Effector memory CD4-positive, alpha-beta T cell (primary cell): ENCODE results near the gene P2RY13.

Experiments used
- DNase-seq, 3 donors: peaks; one replicate each; pipeline ENCODE4 v3.0.0-alpha.2; 2020
- H3K27ac ChIP-seq: 2 replicates; pipeline ENCODE4 v1.7.0; 2013; ENCODE audit warnings: mild to moderate bottlenecking, low read length, moderate library complexity; ENCODE audit not compliant: insufficient read depth, poor library complexity, severe bottlenecking
- H3K27me3 ChIP-seq: replicated peaks from 2 replicates; pipeline ENCODE4 v1.7.0; 2013; ENCODE audit warnings: mild to moderate bottlenecking, low read length; ENCODE audit not compliant: insufficient read depth, control insufficient read depth, poor library complexity, severe bottlenecking
- H3K36me3 ChIP-seq: 2 replicates; pipeline ENCODE4 v1.7.0; 2013; ENCODE audit warnings: mild to moderate bottlenecking, low read length, moderate library complexity; ENCODE audit not compliant: control insufficient read depth, insufficient read depth
- H3K4me1 ChIP-seq: 2 replicates; pipeline ENCODE4 v1.7.0; 2013; ENCODE audit warnings: low read length, mild to moderate bottlenecking; ENCODE audit not compliant: control insufficient read depth, insufficient read depth, poor library complexity, severe bottlenecking
- H3K4me3 ChIP-seq: 2 replicates; pipeline ENCODE4 v1.7.0; 2013; ENCODE audit warnings: low read length, low read depth, mild to moderate bottlenecking; ENCODE audit not compliant: insufficient read depth, poor library complexity, severe bottlenecking
- H3K9me3 ChIP-seq: 2 replicates; pipeline ENCODE4 v1.7.0; 2013; ENCODE audit warnings: mild to moderate bottlenecking, low read length, moderate library complexity; ENCODE audit not compliant: control insufficient read depth

The P2RY13 gene

GRCh38 chr3:151314137-151314536, 15.2 kb downstream of the P2RY13 start:
- Histone ChIP-seq H3K36me3 (no peaks in the 10 kb centered on the region), H3K27me3 (no peaks in the 10 kb centered on the region), H3K4me3 (no peak overlapping the region), H3K27ac (no peak overlapping the region), H3K9me3 (no peaks in the 10 kb centered on the region), H3K4me1 (no peaks in the 10 kb centered on the region)
- DNase-seq = no peak

- Histone ChIP-seq H3K36me3 (no peaks in the 10 kb centered on the region), H3K27me3 (no peaks in the 10 kb centered on the region), H3K27ac (no peak overlapping the region), H3K9me3 (no peaks in the 10 kb centered on the region), H3K4me3 (no peak overlapping the region), H3K4me1 (no peaks in the 10 kb centered on the region)
- DNase-seq = no peak
Observed at GRCh38 chr3:151312972-151313371, 16.4 kb downstream of the P2RY13 start.

DNA sequence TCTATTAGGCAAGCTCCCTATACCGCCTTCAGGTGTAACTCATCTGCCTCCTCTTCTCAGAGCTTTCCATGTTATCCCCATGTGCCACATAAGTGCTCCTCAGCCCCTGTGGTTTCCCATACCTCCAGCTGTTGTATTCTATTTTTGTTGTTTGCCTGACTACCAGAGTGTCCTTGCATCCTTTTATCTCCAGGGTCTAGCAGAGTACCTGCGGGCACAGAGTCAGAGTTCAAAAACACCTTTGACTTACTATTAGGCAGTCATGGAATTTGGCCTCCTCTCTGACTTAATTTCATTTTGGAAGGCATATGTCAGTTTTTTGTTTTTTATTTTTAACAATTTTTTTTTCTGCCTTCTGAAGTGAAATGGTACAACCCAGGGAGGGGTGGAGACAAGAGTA, 19.8 kb downstream of the P2RY13 start:
- Histone ChIP-seq H3K36me3 (no peaks in the 10 kb centered on the region), H3K4me3 (no peak overlapping the region), H3K9me3 (no peaks in the 10 kb centered on the region), H3K4me1 (no peaks in the 10 kb centered on the region), H3K27ac (no peak overlapping the region), H3K27me3 (no peaks in the 10 kb centered on the region)
- DNase-seq = no peak

- Histone ChIP-seq H3K27me3 (no peaks in the 10 kb centered on the region), H3K4me1 (no peaks in the 10 kb centered on the region), H3K27ac (no peak overlapping the region), H3K9me3 (no peaks in the 10 kb centered on the region), H3K36me3 (no peaks in the 10 kb centered on the region), H3K4me3 (no peak overlapping the region)
- DNase-seq = no peak
Observed at GRCh38 chr3:151307583-151308488, 21.5 kb downstream of the P2RY13 start.

DNA sequence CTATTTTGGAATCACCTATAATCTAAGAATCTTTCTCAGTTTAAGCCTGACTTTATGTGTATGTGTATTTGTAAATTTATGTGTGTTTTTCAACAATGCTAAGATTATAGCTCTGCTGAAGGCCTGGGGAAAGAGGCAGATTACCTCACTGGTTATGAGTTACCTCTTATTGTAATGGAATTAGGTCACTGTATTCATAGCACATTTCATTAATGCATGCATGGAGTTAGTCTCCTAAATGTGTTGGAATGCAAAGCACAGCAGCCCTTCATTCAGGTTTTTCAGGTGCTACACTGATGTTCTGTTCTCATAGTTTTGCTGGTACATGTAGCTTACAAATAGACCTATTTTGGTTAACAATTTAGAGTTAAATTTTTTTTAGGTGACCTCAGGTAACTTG, 22.2 kb downstream of the P2RY13 start:
- H3K4me3 ChIP-seq = no peak overlapping the region
- H3K27me3 ChIP-seq = no peaks in the 10 kb centered on the region
- H3K4me1 ChIP-seq = no peaks in the 10 kb centered on the region
- H3K36me3 ChIP-seq = no peaks in the 10 kb centered on the region
- no peaks in the 10 kb centered on the region for H3K9me3 ChIP-seq
- DNase-seq = no peak
- H3K27ac ChIP-seq = no peak overlapping the region

DNA sequence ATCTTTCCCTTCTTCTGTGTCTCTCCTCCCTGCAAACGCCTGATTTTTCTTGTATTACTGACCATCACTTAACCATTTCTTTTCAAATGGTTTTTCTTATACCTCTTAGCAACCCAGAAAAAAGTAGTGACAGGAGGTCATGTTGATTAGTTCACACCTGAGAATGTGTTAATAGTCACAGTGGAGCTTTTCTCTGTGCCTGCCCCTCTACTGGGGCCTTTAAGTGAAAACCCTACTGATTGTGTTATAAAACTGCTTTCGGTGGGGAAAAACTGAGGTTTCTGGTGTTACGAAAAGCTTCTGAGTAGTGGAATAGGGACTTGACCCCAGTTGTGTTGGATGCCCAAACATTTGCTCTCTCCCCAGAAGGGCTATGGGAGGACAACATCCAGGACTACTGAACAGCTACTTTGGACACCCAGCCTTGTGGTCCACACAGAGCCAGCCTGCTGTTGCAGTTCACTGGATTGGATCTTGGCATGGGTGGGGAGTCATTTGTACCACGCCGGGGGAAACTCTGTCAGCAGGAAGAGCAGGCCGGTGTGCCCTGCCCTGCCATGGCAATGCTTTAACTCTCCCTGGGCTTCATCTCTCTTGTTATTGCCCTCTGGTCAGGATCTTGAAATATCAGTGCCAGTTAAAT, 23.1 kb downstream of the P2RY13 start:
- no peaks in the 10 kb centered on the region for H3K9me3 ChIP-seq

DNA sequence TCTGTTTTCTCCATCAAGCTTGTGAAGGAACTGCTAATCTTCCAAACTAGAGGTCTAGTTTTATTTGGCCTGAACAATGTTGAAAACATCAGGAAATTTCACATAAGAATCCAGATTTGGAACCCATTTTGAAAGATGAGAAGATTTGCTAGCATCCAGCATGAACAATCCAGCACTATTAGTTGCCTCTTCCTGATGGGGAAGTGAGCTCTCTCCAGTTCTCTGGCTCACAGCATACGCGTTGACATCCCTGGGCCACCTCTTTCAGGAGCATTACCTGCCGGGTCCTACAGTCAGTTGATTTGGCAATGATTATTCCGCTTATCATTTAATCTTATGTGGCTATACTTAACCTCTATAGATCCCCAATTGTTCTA, 23.6 kb downstream of the P2RY13 start:
- Histone ChIP-seq H3K27me3 (no peaks in the 10 kb centered on the region), H3K36me3 (no peaks in the 10 kb centered on the region), H3K4me1 (no peaks in the 10 kb centered on the region), H3K9me3 (no peaks in the 10 kb centered on the region), H3K27ac (no peak overlapping the region), H3K4me3 (no peak overlapping the region)
- no peak for DNase-seq

More for the DNA sequence above, 23.1 kb downstream of the P2RY13 start:
- Histone ChIP-seq H3K27me3 (no peaks in the 10 kb centered on the region), H3K4me1 (no peaks in the 10 kb centered on the region), H3K27ac (no peak overlapping the region), H3K4me3 (no peak overlapping the region), H3K36me3 (no peaks in the 10 kb centered on the region)
- no peak for DNase-seq

DNA sequence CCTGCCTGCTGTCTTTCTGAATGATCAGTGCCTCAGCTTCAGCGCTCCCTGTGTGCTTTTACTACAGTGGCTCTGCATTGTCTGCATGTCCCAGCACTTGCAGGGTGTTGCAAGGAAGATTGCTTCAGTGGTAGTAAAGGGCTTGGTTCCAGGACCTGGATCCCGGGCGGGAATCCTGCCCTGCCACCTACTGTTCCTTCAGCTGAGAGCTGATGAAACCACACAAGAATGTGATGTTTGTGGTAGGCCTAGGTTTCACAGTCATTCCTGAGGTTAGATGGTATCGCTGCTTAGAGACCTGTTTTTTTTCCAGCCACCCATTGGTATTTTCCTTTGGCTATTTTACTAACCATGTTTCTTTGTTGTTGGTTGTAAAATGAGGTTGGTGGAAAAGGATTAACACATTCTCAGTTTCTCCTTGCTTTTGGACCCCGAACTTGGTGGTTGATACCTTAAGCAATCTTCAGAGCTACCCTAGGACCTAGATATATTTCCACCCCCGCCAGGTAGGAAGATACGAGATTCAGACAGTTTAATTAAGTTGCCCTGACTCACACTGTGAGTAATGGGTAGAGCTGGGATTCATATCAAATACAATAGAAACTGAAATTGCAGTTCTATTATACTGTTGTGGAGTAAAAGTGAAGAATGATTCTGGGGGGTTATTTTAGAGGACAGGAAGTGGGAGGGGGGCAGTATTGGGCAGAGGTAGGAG, 24.1 kb downstream of the P2RY13 start:
- H3K4me3 ChIP-seq = no peak overlapping the region
- H3K4me1 ChIP-seq = no peaks in the 10 kb centered on the region
- no peak for DNase-seq
- no peaks in the 10 kb centered on the region for H3K9me3 ChIP-seq
- H3K27me3 ChIP-seq = no peaks in the 10 kb centered on the region
- H3K27ac ChIP-seq = no peak overlapping the region
- no peaks in the 10 kb centered on the region for H3K36me3 ChIP-seq

DNA sequence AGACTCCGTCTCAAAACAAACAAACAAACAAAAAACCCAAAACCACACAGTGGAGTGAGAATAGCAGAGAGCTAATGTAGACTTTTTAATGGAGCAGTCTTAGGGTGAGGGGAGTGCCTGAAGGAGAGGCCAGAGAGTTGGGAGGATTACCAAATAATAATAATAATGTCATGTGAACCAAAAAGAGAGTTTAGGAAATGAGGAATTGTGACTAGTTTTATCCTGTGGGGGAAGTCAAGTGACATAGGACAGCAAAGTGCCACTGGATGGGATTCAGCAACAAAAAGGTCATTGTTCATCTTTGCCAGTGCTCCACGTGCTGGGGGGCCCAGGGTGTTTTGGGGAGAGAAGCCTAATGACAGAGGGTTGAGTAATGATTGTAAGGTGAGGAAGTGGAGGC, 25.6 kb downstream of the P2RY13 start:
- H3K27ac ChIP-seq = no peak overlapping the region
- no peaks in the 10 kb centered on the region for H3K27me3 ChIP-seq
- H3K9me3 ChIP-seq = no peaks in the 10 kb centered on the region
- H3K4me1 ChIP-seq = no peaks in the 10 kb centered on the region
- H3K36me3 ChIP-seq = no peaks in the 10 kb centered on the region
- DNase-seq = no peak
- H3K4me3 ChIP-seq = no peak overlapping the region

GRCh38 chr3:151301787-151302186, 27.6 kb downstream of the P2RY13 start:
- Histone ChIP-seq H3K36me3 (no peaks in the 10 kb centered on the region), H3K27ac (no peak overlapping the region), H3K27me3 (no peaks in the 10 kb centered on the region), H3K4me1 (no peaks in the 10 kb centered on the region), H3K4me3 (no peak overlapping the region), H3K9me3 (no peaks in the 10 kb centered on the region)
- DNase-seq = no peak
